Measurements from ENCODE around the gene USF2. TPM values are rescaled to one million over a fixed set of nuclear protein-coding genes. Genes with fewer than 3 reads are reported as not detected.

The USF2 gene
- total and polyA plus RNA-seq, 10 of the 15 experiments (the other 5 are each of a cell fraction or from before 2014, with no cell fraction given) = 0.56 to 157 (median 65.5) TPM

- TF ChIP-seq, protein P1, sequence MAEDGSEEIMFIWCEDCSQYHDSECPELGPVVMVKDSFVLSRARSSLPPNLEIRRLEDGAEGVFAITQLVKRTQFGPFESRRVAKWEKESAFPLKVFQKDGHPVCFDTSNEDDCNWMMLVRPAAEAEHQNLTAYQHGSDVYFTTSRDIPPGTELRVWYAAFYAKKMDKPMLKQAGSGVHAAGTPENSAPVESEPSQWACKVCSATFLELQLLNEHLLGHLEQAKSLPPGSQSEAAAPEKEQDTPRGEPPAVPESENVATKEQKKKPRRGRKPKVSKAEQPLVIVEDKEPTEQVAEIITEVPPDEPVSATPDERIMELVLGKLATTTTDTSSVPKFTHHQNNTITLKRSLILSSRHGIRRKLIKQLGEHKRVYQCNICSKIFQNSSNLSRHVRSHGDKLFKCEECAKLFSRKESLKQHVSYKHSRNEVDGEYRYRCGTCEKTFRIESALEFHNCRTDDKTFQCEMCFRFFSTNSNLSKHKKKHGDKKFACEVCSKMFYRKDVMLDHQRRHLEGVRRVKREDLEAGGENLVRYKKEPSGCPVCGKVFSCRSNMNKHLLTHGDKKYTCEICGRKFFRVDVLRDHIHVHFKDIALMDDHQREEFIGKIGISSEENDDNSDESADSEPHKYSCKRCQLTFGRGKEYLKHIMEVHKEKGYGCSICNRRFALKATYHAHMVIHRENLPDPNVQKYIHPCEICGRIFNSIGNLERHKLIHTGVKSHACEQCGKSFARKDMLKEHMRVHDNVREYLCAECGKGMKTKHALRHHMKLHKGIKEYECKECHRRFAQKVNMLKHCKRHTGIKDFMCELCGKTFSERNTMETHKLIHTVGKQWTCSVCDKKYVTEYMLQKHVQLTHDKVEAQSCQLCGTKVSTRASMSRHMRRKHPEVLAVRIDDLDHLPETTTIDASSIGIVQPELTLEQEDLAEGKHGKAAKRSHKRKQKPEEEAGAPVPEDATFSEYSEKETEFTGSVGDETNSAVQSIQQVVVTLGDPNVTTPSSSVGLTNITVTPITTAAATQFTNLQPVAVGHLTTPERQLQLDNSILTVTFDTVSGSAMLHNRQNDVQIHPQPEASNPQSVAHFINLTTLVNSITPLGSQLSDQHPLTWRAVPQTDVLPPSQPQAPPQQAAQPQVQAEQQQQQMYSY (CRISPR knock-in tag; IDR thresholded peaks at IDR 0.05) = no peak
- no peak for TF ChIP-seq MEF2A (IDR thresholded peaks at IDR 0.05; ENCODE audit: insufficient read depth, low read depth, low read length)
- TF ChIP-seq CHD2 (IDR thresholded peaks at IDR 0.05; ENCODE audit: borderline replicate concordance, low read depth, low read length) = no peak
- no peak for TF ChIP-seq RELA (IDR thresholded peaks at IDR 0.05; ENCODE audit: borderline replicate concordance, partially characterized antibody)
- TF ChIP-seq RAD51 (IDR thresholded peaks at IDR 0.05) = 0 out of 2 replicates have a peak, but pooled peaks have one; percentile 29
- TF ChIP-seq NR2C1 (IDR thresholded peaks at IDR 0.05) = no peak
- no peak for TF ChIP-seq HDAC2 (IDR thresholded peaks at IDR 0.05)
- no peak for TF ChIP-seq PML (IDR thresholded peaks at IDR 0.05; ENCODE audit: low read length)
- TF ChIP-seq, protein P2, sequence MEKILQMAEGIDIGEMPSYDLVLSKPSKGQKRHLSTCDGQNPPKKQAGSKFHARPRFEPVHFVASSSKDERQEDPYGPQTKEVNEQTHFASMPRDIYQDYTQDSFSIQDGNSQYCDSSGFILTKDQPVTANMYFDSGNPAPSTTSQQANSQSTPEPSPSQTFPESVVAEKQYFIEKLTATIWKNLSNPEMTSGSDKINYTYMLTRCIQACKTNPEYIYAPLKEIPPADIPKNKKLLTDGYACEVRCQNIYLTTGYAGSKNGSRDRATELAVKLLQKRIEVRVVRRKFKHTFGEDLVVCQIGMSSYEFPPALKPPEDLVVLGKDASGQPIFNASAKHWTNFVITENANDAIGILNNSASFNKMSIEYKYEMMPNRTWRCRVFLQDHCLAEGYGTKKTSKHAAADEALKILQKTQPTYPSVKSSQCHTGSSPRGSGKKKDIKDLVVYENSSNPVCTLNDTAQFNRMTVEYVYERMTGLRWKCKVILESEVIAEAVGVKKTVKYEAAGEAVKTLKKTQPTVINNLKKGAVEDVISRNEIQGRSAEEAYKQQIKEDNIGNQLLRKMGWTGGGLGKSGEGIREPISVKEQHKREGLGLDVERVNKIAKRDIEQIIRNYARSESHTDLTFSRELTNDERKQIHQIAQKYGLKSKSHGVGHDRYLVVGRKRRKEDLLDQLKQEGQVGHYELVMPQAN (conservative IDR thresholded peaks at IDR 0.05) = no peak
- TF ChIP-seq ZNF24 (IDR thresholded peaks at IDR 0.05) = no peak
- no peak for TF ChIP-seq ZBTB11 (CRISPR knock-in tag; IDR thresholded peaks at IDR 0.05)
- TF ChIP-seq, protein P3, sequence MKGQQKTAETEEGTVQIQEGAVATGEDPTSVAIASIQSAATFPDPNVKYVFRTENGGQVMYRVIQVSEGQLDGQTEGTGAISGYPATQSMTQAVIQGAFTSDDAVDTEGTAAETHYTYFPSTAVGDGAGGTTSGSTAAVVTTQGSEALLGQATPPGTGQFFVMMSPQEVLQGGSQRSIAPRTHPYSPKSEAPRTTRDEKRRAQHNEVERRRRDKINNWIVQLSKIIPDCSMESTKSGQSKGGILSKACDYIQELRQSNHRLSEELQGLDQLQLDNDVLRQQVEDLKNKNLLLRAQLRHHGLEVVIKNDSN (IDR thresholded peaks at IDR 0.05; ENCODE audit: borderline replicate concordance, extremely low read length, insufficient read depth, low read depth, low read length) = peak; percentile 54
Observed at GRCh38 chr19:35318679-35319448, 50.1 kb downstream of the USF2 start (continued).
